Brain microvascular endothelial cell (primary cell): ENCODE data around the gene ITPRIP.

Experiments used
- DNase-seq: peaks from one replicate; pipeline ENCODE4 v3.0.0-alpha.2; 2020
- H3K27ac ChIP-seq: fragments of 250-450 bp; sonication (Bioruptor Pico); 2 replicates; pipeline ENCODE4 v1.5.1; 2020; ENCODE audit warnings: mild to moderate bottlenecking, moderate library complexity
- H3K27me3 ChIP-seq: fragments of 250-450 bp; sonication (Bioruptor Pico); replicated peaks from 2 replicates; pipeline ENCODE4 v1.5.1; 2020; ENCODE audit warnings: mild to moderate bottlenecking
- H3K36me3 ChIP-seq: fragments of 250-450 bp; sonication (Bioruptor Pico); replicated peaks from 2 replicates; pipeline ENCODE4 v1.5.1; 2020; ENCODE audit warnings: mild to moderate bottlenecking
- H3K4me3 ChIP-seq: 2 replicates; pipeline ENCODE4 v1.5.1; 2011; ENCODE audit warnings: low read depth, mild to moderate bottlenecking, control low read depth, low read length, moderate library complexity
- in situ Hi-C: cut with HindIII; loops from 2 replicates; pipeline ENCODE4 v1.10.0; 2017; ENCODE audit warnings: low sequenced_read_pairs, low pct_ligation_motif_present
- TF ChIP-seq, protein P1 (sequence below): IDR thresholded peaks from 2 replicates; pipeline ENCODE4 v1.5.1; 2011; ENCODE audit warnings: low read depth, mild to moderate bottlenecking, moderate library complexity, low read length, control low read depth, inconsistent platforms; ENCODE audit errors: missing control alignments

The ITPRIP gene

DNA sequence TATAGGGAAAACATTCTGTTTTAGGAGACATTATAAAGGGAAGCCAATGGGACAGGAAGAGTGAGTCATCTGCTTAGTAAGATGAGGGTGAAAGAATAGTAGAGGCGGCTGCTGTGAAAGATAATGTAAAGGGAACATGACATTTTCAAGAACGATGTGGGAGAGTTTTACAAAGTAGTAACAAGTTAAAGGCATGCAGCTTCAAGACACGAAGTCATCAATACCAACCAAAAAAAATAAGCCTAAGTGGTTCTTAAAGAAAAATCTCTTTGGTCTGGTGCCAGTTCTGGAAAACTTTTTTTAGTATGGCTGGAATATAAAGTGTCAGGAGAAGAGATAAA, 77.5 kb downstream of the ITPRIP start:
- peak; percentile 71 for DNase-seq
- Histone ChIP-seq H3K4me3 (no peak overlapping the region), H3K27me3 (no peaks in the 10 kb centered on the region), H3K27ac (peak overlapping the region; percentile 76), H3K36me3 (peaks cover 77% of the 10 kb centered on the region)
- in situ Hi-C loops, result no loop called here
- TF ChIP-seq, protein P1, sequence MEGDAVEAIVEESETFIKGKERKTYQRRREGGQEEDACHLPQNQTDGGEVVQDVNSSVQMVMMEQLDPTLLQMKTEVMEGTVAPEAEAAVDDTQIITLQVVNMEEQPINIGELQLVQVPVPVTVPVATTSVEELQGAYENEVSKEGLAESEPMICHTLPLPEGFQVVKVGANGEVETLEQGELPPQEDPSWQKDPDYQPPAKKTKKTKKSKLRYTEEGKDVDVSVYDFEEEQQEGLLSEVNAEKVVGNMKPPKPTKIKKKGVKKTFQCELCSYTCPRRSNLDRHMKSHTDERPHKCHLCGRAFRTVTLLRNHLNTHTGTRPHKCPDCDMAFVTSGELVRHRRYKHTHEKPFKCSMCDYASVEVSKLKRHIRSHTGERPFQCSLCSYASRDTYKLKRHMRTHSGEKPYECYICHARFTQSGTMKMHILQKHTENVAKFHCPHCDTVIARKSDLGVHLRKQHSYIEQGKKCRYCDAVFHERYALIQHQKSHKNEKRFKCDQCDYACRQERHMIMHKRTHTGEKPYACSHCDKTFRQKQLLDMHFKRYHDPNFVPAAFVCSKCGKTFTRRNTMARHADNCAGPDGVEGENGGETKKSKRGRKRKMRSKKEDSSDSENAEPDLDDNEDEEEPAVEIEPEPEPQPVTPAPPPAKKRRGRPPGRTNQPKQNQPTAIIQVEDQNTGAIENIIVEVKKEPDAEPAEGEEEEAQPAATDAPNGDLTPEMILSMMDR, result no peak

DNA sequence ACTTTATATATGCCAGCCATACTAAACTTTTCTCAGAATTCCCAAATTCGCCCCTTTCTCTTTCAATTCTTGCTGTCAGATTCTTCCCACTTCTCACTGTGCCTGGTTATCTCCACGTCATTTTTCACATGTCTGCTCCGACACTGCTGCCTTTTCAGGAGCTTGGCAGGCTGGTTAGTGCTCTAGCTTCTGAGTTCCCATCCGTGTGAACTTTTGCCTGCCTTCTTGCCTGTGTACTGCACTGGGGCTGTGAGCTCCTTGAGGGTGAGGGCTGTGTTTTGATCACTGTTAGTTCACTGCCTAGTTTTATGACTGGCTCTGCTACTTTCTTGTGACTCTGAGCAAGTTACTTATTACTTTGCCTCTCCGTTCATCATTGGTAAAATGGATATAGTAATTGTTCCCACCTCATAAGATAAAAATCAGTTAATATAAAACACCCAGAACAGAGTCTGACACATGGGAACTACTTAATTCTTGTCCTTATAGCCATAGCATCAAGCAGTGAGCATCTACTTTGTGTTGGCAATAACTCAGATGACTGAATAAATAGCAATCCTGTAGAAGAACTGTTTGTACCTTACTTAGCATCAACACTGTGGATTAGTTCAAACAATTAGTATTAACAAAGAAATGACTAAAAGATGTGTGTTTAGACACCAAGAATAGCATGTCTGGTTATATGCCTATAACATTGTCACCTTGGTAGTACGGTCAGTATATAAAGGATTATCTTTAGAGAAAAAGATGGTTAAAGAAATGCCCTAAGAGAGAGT, 78.1 kb downstream of the ITPRIP start:
- Histone ChIP-seq H3K27ac (peak overlapping the region; percentile 76), H3K4me3 (no peak overlapping the region), H3K36me3 (peaks cover 71% of the 10 kb centered on the region), H3K27me3 (no peaks in the 10 kb centered on the region)
- in situ Hi-C loops, result no loop called here
- TF ChIP-seq, protein P1, result no peak
- peak; percentile 60 for DNase-seq
